HG03196 (cell line): ENCODE data around the gene SPEN.

Experiments
- ATAC-seq: cut with Tn5 transposase; IDR thresholded peaks from one replicate; pipeline ENCODE4 v1.9.1; 2021; ENCODE audit not compliant: unreplicated experiment

The SPEN gene

DNA sequence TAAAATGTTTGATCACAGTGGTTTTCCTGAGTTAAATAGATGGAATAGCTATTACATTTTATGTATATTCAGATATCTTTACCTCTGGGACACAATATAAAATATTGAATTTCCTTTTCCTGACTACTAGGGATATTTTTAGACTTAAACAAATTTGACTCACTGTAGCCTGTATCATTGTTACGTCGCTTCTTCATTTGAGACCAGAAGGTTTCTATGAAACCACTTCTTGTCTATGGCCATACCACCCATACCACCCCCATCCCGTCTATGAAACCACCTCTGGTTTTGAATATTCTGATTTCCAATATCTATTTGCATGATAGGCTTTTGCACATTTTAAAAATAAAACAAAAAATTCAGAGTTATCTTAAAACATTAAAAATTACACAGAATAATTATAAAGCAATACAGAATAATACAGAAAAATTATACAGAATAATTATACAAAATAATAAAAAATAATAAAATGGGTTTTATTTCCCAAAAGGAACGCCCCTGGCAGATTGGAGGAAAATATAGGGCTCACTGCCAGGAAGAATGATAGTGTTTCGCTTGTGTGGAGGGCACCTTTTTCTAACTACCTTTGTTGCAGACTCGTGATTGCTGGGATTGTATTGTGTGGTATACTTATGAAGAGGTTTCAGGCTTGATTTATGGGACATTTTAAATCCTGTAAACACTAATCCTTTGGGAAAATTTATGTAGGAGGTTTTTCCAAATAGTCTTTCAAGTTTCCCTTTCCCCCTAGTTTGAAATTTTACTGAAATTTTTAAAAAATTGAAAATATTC is 4.7 kb downstream of the SPEN start:
- ATAC-seq = no peak

DNA sequence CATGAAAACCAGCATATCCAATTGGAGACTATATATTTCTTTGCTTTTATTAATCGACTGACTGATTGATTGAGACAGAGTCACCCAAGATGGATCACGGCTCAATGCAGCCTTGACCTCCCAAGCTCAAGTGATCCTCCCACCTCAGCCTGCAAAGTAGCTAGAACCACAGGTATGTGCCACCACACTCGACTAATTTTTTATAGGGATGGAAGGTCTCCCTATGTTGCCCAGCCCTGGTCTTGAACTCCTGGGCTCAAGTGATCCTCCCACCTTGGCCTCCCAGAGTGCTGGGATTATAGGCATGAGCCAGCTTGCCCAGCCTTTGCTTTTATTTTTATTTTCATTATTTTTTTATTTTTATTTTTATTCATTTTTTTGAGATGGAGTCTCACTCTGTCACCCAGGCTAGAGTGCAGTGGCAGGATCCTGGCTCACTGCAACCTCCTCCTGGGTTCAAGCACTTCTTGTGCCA is 5.4 kb downstream of the SPEN start:
- no peak for ATAC-seq

DNA sequence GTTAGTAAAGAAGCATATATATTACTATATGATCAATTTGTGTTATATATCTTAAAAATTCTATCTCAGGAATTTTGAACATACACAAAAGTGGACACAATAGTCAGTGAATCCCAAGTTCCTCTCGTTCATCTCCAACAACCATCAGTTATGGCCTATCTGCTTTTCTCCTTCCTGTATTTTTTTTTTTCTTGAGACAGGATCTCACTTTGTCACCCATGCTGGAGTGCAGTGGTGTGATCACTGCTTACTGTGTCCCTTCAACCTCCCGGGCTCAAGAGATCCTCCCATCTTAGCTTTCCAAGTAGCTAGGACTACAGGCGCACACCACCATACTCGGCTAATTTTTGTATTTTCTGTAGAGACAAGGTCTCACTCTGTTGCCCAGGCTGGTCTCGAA is 9.4 kb downstream of the SPEN start:
- ATAC-seq = no peak

- no peak for ATAC-seq
Measured at GRCh38 chr1:15858069-15858670, 10.7 kb downstream of the SPEN start.

- no peak for ATAC-seq
Measured at GRCh38 chr1:15858672-15859372, 11.3 kb downstream of the SPEN start.

- ATAC-seq = no peak
Measured at GRCh38 chr1:15863156-15863901, 15.8 kb downstream of the SPEN start.

- no peak for ATAC-seq
Measured at GRCh38 chr1:15866721-15867201, 19.3 kb downstream of the SPEN start.

- no peak for ATAC-seq
Measured at GRCh38 chr1:15867288-15867687, 19.8 kb downstream of the SPEN start.

- no peak for ATAC-seq
Measured at GRCh38 chr1:15869413-15869812, 21.9 kb downstream of the SPEN start.

DNA sequence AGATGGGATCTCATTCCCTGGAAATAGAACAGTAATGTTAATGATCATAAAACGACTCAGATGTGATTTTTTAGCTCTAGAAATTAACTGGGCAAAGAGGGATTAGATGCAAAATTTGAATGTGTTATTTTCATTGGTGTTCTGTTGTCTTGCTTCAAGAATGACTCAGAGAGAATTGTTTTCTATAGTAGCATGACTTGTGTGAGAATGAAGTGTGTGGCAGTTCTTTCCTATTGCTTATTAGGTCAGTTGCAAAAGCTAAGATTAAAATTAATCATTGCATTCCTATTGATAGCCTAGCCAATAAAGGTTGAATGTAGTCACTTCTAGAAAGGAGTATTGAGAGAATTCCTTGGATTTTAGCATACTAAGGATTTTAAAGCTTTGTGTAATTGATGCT is 22.9 kb downstream of the SPEN start:
- no peak for ATAC-seq

DNA sequence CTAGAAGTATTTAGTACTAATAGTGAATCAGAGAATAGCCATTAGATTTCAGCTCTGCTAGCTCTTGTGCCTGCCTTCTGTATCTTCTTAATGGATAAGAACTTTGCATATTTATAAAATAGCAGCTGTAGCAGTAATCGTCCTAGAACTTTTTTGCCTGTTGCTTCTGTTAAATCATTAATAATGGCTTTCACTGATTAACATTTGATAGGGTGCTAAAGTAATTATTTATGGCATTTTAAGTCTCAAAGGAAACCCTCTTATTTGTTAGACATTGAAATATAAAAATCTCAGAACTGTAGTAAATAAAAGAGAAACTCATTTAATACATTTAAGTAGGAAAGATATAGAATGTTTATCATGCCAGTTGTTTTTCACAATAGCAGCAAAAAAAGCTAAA is 27.0 kb downstream of the SPEN start:
- no peak for ATAC-seq

DNA sequence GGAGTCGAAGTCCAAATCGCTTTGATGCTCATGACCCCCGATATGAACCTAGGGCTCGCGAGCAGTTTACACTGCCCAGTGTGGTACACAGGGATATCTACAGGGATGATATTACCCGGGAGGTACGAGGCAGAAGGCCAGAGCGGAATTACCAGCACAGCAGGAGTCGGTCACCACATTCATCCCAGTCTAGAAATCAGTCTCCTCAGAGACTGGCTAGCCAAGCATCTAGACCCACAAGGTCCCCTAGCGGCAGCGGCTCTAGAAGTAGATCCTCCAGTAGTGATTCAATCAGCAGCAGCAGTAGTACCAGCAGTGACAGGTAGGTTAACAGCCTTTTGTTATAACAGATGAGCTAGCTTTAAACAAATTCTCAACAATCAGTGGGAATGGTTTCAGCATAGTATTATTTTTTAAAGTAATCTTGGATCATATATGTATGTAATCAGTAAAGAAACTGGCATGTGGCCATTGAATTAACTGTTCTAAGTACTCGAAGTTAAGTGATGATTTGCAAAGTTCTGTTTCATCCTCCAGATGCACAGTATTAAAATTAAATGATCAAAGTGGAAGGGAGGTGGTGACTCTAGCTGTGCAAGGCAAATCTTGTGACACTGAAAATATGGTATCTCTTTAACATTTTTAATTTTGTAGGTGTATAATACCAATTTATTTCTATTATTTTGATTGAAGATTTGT is 29.0 kb downstream of the SPEN start:
- ATAC-seq = no peak

DNA sequence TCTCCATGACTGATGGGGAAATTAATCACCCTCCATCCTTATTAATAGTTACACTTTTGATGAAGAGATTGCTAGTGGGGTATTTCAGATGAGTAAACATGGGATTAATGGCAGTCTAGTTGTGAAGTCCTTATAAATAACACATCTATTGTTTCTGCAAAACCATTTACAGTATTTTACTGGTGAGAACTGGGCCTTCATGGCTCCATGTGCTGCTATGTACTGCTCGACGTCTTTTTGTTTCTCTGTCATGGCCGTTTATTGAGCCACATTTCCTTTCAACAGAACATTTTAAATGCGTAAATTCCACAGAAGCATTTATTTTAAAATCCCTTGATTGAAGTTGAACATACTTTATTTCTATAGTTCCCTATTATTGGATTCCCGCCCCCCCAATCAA is 34.5 kb downstream of the SPEN start:
- no peak for ATAC-seq

DNA sequence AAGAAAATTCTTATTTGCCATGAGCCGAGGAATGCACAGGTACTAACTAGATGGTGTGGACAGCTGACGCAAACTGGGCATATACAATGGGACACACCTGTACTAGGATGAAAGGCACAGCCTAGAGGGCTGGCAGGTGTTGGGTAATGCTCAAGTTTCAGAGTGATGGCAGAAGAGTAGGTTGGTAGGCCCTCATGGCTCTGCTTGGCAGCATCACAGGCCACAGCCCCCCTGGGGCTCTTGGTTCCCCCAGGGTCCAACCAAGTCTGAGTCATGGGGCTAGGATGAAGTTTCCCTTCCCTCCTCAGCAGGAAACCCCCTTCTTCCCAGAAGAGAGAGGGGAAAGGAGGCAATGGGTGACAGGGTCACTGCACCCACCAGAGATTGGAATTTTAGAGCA is 35.2 kb downstream of the SPEN start:
- ATAC-seq = no peak

GRCh38 chr1:15883326-15883725 is 35.8 kb downstream of the SPEN start:
- no peak for ATAC-seq

DNA sequence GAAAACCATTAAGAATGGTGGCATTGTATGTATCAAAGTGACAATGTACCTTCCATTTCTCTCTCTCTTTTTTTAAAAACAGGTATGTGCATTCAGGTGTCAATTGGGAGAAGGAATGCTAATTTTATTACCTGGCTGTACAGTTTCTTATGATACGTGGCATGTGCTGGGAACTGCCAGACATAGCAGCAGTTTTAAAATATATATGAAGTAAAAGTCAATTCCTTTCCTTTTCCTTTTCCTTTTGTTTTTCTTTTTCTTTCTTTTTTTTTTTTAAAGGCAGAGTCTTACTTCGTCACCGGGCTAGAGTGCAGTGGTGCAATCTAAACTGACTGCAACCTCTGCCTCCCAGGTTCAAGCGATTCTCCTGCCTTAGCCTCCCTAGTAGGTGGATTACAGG is 37.0 kb downstream of the SPEN start:
- no peak for ATAC-seq

GRCh38 chr1:15885269-15885668 is 37.8 kb downstream of the SPEN start:
- ATAC-seq = no peak

GRCh38 chr1:15885701-15886610 is 38.4 kb downstream of the SPEN start:
- peak; percentile 46 for ATAC-seq

GRCh38 chr1:15886611-15887167 is 39.2 kb downstream of the SPEN start:
- no peak for ATAC-seq
